ENCODE measurements around the gene SH3TC1.

The SH3TC1 gene

DNA sequence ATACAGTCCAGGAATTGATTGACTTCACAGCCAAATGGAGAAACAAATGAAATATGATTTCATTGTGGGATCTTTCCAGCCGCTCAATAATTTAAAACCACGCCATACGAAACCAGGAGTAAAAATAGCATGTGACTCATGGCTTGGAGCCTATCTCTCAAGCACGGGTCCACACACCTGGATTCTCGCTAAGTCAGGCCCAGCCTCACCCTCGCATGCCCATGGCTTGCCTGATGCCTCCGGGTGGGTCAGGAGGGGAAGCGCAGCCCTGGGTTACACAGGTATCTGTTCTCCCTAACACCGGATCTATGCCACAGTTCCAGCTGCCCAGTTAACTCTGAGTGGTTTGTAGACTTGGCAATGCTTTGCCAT is 34.9 kb upstream of the SH3TC1 start:
- DNase-seq, result no peak

DNA sequence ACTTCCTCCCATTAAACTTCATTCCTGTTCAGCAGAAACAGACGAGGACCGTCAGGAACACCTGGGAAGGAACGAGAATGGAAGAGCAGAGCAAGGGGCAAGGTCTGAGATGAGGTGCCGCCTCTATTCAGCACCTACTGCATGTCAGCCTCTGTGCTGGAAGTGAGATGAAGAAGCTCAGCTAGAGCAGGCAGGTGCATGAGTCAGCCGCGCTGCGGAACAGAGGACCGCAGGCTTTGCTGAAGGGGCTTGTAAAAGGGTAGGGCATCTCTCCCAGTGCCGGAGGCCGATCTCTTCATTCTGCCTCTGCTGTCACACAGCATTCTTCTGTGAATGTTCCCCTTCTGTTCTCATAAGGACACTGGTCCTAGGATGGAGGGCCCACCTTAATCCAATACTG is 34.4 kb upstream of the SH3TC1 start:
- DNase-seq, result no peak

DNA sequence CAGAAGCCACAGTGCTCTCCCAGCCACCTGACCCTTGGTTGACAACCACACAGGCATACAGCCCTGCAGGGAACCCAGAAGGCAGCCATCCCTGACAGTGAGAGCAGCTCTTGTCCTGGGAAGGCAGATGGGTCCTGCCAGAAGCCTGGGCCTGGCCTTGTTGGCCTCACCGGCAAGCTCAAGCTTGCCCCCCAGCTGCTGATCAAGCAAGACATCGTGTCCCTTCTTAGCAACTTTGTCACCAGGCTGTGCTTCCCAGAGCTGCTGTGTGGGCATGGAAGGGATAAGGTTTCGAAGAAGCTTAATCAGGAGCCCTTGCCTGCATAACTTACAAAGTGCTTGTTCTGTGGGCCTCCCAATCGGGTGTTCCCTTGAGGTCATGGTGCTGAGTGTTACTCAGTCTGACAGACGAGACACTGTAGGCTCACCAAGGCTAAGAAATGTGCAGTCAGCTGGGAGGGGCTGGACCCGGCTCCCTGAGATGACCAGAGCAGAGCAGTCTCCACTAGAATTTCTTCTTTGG is 33.7 kb upstream of the SH3TC1 start:
- no peak for DNase-seq

DNA sequence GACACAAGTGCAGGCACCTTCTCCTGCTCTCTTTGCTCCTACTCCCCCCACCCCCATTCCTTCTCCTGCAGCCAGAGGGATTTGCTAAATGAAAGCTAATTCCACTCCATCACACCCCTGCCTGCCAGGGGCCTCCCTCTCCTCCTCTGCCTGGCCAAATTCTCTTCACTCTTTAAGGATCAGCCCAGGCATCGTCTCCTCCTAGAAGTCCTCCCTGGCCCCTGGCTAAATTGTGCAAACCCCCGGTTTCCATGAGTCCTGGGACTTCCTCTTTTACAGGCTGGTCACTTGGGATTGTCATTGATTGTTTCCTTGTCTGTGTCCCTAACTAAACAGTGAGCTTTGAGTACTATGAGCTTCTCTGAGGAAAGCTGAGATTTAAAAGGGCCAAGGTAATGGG is 31.8 kb upstream of the SH3TC1 start:
- no peak for DNase-seq

DNA sequence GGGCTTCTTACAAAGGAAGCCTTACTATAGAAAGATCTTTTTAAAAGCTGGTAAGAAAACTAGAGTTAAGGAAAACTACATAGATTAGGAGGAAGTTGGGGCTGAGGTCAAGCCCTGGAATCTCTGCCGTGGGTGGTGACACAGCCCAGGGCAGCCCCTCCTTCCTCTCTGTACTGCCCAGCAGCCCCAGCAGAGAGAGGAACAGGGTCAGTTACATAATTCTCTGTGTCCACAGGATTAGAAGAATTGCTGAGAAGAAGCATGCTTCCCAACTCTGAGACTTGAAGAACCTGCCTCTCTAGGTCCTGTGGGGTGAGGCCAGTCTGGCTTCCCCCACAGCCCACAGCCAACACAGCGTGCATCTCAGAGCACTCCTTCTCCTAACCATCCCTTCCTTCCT is 31.3 kb upstream of the SH3TC1 start:
- no peak for DNase-seq

DNA sequence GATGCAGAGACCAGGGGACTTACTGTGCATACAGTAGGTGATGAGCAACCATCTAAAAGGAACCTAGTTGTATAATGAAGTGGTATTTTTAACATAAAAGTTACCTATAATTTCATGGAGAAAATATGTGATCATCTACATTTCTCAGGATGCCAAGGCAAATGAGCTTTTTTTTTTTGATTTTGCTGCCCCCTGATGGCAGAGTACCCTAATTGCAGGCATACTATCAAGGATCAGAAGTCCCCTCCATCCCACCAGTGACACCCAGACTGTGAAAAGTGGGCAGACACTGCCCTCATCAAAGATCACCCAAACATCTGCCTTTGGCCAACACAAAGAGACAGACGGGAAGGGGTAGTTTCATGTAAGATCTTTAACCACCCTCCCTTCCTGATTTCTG is 30.9 kb upstream of the SH3TC1 start:
- no peak for DNase-seq

DNA sequence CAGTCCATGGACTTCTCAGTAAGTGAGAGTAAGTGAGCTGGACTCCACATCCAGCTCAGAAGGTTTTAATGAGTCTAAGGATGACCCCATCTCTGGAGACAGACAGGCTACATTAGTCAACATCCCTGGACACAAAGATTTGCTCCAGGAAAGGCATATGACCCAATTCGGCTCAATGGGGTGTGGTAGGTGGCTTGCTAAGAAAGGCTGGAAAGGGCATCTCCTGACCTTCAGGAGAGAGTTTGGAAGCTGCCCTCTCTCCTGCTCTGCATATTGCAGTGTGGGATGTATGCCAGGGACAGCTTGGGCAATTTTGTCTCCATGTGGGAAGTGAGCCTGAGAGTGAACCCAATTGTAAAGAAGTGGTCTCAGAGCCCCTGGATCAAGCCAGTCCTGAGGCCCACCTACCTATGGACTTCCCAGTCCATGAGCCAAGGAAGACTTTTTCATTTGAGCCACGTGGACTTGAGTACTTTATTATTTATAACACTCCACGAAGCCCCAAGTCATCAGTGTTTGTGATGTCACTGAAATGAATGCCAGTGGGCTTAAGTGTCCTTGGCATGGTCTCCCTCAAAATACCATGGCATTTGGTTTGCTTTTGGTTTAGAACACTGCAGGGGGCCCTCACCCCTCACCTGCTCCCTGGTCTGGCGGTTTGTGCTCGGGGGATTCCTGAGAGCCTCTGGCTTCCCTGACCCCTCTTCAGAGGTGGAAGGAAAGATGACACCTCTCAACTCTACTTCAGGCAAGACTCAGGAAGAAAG is 30.1 kb upstream of the SH3TC1 start:
- no peak for DNase-seq

DNA sequence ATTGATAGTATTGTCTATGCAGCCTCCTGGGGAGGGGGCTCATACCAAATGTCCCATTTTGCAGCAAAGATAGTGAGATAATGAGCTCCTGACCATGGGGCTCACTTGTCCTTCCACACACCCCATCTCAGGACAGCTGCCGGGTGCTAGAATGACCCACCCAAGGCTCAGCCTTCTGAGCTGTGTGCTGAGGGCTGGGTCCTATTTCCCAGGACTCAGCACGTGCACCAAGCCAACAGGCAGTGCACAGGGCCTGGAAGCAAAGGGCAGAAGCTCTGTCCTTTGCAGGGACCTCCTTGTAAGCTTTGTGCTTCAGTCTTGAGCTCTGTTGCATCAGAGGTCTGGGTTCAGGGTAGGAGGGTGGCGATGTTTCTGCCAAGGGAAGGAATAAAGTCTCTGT is 29.3 kb upstream of the SH3TC1 start:
- no peak for DNase-seq

DNA sequence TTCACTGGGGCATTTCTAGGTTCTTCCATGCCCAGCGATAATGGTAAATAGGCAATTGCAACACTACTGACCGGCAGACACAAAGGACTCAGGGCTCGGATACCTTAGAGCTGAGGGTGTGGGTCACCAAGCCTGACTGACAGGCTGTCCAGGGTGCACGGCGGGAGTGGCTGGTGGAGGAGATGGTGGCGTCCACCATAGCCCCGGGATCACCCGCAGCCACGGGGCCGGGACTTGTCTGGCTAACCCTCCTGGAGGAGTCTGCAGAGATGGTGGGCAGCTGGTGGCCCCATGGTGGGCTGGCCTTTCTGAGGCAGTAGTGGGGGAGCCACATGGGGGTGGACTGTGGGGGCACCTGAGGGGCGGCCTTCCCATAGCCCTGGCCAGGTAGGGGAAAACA is 28.7 kb upstream of the SH3TC1 start:
- DNase-seq, result no peak

DNA sequence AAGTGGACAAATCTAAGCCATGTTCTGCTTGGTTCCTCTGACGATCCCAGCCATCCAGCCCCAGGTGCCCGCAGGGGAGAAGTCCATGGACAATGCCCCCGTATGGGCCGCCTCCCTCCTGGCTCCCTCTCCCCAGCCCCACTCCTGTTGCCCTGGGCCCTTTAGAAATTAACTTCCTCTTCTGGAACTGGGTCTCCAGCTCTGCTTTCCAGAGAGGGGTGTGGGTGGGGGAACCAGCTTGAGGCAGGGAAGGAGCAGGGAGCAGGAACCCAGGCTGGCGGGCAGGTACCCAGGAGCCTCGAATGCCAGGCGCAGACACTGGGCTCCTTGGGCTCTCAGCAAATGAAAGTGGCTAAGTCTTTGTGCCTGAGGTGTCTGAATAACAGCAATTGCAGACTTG is 27.8 kb upstream of the SH3TC1 start:
- DNase-seq, result no peak

DNA sequence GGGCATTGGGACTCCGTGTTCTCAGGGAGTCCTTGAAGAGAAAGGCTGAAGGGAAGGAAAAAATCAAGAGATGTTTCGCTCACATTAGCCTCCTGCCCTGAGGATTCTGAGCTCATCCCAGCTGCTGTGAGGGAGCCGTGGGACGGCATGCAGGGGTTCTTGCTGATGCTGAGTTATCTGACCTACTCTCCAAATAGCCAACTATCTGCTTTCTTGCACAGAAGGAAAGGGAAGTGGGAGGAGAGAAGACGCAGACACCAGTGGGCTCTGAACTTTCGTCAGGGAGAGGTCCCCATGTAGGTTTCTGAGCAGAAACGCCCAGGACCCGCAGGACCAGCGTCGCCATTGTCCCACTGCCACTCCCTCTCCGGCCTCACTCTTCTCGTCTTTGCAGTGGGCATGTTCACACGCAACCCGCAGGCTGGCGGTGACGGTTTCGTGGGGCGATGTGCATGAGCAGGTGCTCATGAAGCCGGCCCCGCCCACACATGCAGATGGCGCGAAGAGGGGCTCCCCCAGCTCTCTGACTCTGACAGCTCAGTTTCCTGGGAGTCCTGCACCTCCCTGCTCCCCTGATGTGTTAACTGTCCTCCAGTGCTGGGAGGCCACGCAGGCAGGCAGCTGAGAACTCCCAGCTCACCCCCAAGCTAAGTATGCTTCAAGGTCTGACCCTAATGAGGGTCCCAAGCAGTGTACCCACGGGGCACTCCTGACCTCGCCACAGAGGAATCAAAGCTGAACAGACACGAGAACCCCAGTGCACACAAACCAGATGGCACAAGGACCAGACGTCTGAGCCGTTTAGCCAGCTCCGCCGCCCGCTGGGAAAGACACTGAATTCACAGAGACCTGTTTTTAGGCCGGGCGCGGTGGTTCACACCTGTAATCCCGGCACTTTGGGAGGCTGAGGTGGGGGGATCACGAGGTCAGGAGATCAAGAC is 26.8 kb upstream of the SH3TC1 start:
- peak; percentile 29 to 41 for DNase-seq

DNA sequence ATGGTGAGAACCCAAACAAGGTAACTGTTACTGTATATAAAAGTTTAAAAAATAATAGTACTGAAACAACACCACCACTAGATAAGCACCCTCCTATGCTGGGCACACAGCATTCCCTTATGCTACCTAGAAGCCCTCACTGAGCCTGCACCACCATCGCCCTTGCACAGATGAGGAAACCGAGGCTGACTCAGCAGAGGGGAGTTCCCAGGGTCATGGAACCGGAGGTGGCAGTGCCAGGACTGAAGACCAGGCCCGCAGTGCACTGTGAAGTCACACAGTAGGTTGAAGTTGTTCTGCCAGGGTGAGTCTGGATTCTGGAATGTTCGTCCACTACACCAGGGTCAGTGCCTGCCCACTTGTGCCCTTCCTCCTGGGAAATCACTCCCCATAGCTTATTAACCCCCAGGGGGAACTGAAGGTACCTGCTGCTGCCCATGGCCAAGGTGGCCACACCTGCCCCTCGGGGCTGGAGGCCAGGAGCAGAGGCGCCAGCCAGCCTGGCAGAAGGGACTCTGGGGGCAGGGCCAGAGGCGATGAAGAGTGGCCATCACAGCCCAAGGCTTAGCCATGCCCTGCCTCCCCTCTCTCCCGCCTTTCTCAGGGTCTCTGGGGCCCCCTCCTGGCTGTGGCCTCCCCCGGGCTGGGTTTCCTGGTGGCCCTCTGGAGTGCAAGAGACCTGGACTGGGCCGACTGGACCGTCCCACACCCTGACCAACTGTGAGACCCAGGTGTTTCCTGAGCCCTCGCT is 25.4 kb upstream of the SH3TC1 start:
- DNase-seq, result no peak

DNA sequence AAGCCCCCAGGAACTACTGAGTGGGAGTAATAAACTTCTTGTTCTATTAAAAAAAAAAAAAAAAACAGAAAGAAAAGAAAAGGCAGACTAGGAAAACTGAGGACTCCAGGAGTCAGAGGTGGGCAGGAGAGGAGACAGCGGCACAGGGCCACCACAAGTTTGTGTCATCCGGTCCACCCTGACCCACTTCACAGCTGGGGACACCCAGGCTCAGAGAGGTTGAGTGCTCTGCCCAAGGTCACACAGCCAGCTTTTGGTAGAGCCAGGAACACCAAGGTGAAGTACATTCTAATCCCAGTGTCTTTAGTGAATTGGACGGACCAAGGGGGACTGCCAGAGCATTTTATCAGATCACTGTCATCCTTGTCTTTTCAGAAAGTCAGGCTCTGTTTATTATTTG is 24.1 kb upstream of the SH3TC1 start:
- DNase-seq, result no peak

DNA sequence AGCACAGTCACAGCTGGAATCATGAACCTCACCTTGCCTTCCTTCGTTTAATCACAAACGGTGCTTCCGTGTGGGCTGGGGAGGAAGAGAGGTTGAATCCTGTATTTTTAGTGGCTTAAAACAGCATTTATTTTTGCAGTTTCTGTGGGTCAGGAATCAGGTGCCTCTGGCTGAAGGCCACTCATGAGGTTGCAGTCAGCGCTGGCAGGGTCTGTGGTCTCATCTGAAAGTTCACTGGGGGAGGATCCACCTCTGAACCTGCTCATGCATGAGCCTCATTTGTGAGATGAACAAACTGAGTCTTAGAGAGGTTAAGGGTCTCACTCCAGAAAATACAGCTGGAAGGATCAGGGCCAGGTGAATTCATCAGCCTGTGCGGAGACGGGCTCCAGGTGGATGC is 23.4 kb upstream of the SH3TC1 start:
- DNase-seq, result no peak

DNA sequence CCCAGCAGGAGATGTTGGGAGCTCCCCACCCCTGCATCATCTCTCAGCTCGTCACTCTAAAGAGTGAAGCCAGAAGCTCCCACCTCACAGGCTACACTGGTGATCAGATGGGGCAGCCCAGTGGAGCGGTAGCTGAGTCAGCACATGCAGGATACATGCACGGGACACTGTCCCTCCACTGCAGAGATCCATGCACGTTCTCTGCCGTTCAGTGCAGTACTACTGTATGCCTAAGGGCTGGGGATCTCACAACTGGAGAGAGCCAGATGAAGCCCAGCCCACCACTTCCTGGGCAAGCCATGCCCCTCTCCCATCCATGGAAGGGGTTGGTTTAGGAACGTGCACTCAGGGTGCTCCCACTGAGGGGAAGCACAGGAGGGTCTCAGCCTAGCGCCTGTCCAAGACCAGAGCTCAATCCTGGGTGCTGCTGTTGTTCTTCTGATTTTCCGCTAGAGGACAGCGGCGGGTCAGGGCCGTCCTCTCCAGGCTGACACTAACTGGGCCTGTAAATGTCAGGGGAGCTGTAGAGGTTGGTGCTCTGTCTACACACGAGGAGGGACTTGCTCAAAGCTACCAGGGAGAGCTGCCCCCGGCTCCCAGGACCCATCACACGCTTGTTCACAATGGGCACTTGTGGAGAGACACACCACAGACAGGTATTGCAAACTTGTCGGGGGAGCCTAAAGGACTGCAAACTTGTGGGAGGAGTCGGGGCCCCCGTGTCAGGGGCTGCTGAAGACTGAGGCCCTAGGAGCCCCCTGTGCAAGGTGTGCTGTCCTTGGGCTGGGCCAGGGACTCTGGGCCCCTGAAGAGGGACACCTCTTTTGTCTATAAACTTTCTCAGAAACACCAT is 22.3 kb upstream of the SH3TC1 start:
- DNase-seq, result peak in 1 of 2 experiments; percentile 32

DNA sequence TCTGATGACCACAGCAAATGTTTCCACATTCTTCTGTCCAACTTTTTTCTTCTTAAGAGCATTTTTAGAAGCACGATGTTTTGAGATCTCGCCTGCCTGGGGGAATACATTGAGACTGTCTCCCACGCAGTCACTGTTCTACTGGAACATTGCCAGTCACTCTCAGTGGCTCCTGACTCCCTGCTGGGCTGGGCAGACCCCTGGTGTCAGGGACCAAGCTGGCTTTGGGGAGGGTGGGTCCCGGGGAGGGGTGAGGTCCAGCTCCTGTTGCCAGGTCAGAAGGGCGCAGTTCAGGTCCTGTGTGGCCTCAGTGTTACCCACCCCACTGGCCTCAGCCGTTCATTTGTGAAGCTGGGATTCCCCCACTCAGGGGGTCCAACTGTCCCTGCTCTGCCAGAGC is 21.5 kb upstream of the SH3TC1 start:
- DNase-seq, result no peak

DNA sequence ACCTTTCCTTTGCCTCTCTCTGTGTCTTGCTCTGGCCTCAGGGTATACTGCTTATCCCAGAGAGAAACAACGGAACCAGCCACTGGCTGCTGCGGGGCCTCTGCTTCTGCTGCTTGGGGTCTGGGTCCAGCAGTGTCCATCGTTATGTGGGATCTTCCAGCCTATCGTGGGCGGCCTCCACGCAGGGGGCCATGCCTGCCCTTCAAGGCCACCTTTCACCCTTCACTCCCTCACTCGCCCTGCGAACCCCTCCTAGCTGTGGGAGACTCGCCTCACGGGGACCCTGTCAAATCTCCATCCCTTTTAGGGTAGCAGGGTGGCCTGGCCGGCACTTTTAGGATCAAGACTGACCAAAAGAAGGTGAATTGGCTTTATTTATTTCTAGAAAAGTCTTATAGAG is 21.1 kb upstream of the SH3TC1 start:
- DNase-seq, result no peak

DNA sequence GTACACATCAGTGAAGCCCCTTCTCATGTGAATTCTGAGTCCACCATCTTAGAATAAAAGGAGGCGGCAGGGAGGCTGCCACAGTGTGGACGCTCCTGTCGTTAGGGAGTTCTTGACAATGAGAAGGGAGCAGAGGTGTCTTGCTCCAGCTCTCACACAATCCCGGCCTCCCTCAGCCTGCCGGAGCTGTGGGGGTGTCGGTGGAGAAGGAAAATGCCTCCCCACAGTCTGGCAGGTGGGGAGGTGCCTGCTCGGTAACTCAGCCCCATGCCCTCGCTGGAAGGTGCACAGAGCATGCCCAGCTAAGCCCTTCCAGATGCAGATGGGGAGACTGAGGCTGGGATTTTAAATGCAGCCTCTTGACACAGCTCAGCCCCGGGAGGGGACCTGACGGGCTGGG is 20.0 kb upstream of the SH3TC1 start:
- no peak for DNase-seq

DNA sequence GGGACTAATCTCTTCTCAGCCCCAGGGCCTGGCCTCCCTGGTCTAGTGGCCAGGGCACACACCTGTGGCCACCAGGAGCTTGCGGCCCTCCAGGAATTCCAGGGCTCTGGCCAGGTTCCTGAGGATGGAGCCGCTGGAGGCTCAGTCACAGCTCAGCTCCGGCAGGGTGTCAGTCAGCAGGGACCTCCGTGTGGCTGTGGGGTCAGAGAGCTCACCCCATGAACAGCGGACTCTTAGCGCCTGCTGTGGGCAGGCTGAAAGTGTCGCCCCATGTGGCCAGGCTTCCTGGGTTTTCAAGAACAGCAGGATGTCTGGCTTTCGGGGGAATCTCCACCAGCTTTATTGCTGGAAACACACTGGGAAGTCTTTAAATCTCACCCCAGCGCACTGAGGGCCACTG is 19.3 kb upstream of the SH3TC1 start:
- DNase-seq, result no peak

DNA sequence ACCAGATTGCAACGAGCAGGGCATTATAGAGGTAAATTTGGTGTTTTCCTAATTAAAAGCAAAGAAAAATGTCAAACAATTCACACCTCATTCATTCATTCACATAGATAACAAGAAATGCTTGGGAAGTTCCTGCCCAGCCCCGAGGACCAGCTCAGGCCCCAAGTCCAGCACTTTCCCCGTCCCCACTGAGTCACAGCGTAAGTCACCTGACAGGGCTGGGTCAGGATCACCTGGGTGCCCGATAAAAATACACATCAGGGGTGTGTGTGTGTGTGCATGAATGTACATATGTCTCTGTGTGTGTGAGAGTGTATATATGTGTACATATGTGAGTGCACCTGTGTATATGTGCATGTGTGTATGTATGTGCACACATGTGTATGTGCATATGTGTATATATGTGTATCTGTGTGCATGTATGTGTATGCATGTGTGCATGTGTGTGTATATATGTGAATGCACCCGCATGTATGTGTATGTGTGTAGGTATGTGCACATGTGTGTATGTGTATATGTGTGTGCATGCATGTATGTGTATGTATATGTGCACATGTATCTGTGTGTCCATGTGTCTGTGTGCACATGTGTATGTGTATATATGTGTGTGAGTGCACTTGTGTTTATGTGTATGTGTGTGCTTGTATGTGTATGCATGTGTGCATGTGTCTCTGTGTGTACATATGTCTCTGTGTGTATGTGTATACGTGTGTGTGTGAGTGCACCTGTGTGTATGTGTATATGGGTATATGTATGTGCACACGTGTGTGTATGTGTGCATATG is 18.6 kb upstream of the SH3TC1 start:
- no peak for DNase-seq

DNA sequence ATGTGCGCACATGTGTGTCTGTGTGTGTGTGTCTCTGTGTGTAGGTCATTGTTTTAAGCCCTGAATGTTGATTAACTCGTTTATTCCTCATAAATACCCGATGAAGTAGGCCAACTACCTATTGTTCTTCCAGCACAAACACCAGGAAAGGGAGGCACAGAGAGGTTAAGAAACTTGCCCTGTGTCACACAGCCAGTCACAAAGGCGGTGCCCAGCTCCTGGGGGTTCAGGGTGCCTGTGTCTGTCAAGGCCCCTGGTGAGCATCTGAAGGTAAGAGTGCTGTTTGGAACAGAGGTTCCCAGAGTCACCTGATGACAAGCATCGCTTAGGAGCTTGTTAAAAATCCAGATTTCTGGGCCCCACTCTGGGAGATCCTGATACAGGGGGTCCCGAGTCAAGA is 18.0 kb upstream of the SH3TC1 start:
- DNase-seq, result no peak

DNA sequence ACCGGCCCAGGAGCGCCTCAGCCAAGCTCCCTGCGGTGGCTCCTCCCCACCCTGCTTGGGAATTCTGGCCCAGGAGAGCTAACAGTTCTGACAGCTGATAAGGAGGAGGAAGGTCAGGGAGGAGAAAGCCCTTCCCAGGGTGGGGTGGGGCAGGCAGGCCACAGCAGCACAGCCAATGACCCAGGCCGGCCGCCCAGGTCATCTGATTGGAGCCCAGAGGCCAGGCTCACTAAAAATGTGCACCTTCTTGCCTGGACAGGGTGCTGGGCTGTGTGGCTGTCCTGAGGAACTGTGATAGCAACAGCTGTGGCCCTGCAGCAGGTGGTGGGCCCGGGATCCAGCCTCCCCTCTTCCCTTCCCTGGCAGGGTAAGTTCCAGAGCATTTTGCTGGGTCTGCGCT is 17.2 kb upstream of the SH3TC1 start:
- no peak for DNase-seq

Data from stimulated activated CD4-positive, alpha-beta T cell treated with anti-CD3 and anti-CD28 coated beads, Interleukin-4, amount 100 ng/mL, for 4 hours (primary cell).